ENCODE measurements around the gene TBX3. TPM values are rescaled to one million over a fixed set of nuclear protein-coding genes. Genes with fewer than 3 reads are reported as not detected.

TBX3 gene
- total RNA-seq, 1 donor from 2014 or later = 16.3 TPM

GRCh38 chr12:114682785-114683708 is 928 bp downstream of the TBX3 start:
- Mint-ChIP-seq H3K27me3 (peaks cover 64% of the 10 kb centered on the region), H3K9me3 (ENCODE audit: low read depth) (no peaks in the 10 kb centered on the region), H3K27ac (peak overlapping the region; percentile 95), H3K4me1 (ENCODE audit: low read depth) (peaks cover 48% of the 10 kb centered on the region), H3K4me3 (ENCODE audit: low read depth) (peak overlapping the region; percentile 84), H3K36me3 (ENCODE audit: insufficient read depth) (peaks cover 9% of the 10 kb centered on the region)
- no peak for DNase-seq (ENCODE audit: low spot score, unreplicated experiment)
- TF ChIP-seq CTCF (IDR thresholded peaks at IDR 0.05; ENCODE audit: unreplicated experiment) = no peak

- H3K4me1 Mint-ChIP-seq (ENCODE audit: low read depth) = peaks cover 46% of the 10 kb centered on the region
- peaks cover 68% of the 10 kb centered on the region for H3K27me3 Mint-ChIP-seq
- no peak for DNase-seq (ENCODE audit: low spot score, unreplicated experiment)
- H3K4me3 Mint-ChIP-seq (ENCODE audit: low read depth) = peak overlapping the region; percentile 84
- H3K9me3 Mint-ChIP-seq (ENCODE audit: low read depth) = no peaks in the 10 kb centered on the region
- peaks cover 13% of the 10 kb centered on the region for H3K36me3 Mint-ChIP-seq (ENCODE audit: insufficient read depth)
- TF ChIP-seq CTCF (IDR thresholded peaks at IDR 0.05; ENCODE audit: unreplicated experiment) = no peak
- peak overlapping the region; percentile 95 for H3K27ac Mint-ChIP-seq
Observed at GRCh38 chr12:114682106-114682784, 1.7 kb downstream of the TBX3 start.

GRCh38 chr12:114681116-114681871 is 2.7 kb downstream of the TBX3 start:
- peaks cover 37% of the 10 kb centered on the region for H3K4me1 Mint-ChIP-seq (ENCODE audit: low read depth)
- no peak for DNase-seq (ENCODE audit: low spot score, unreplicated experiment)
- peak overlapping the region; percentile 84 for H3K4me3 Mint-ChIP-seq (ENCODE audit: low read depth)
- peaks cover 66% of the 10 kb centered on the region for H3K27me3 Mint-ChIP-seq
- H3K9me3 Mint-ChIP-seq (ENCODE audit: low read depth) = no peaks in the 10 kb centered on the region
- peaks cover 16% of the 10 kb centered on the region for H3K36me3 Mint-ChIP-seq (ENCODE audit: insufficient read depth)
- H3K27ac Mint-ChIP-seq = peak overlapping the region; percentile 54
- TF ChIP-seq CTCF (IDR thresholded peaks at IDR 0.05; ENCODE audit: unreplicated experiment) = no peak

- no peak for DNase-seq (ENCODE audit: low spot score, unreplicated experiment)
- Mint-ChIP-seq H3K9me3 (ENCODE audit: low read depth) (no peaks in the 10 kb centered on the region), H3K4me3 (ENCODE audit: low read depth) (peak overlapping the region; percentile 84), H3K36me3 (ENCODE audit: insufficient read depth) (peaks cover 20% of the 10 kb centered on the region), H3K27ac (peak overlapping the region; percentile 53), H3K4me1 (ENCODE audit: low read depth) (peaks cover 36% of the 10 kb centered on the region), H3K27me3 (peaks cover 65% of the 10 kb centered on the region)
- no peak for TF ChIP-seq CTCF (IDR thresholded peaks at IDR 0.05; ENCODE audit: unreplicated experiment)
Observed at GRCh38 chr12:114680604-114681069, 3.3 kb downstream of the TBX3 start.

GRCh38 chr12:114679942-114680341 is 4.0 kb downstream of the TBX3 start:
- DNase-seq (ENCODE audit: low spot score, unreplicated experiment) = no peak
- Mint-ChIP-seq H3K4me1 (ENCODE audit: low read depth) (peaks cover 33% of the 10 kb centered on the region), H3K27me3 (peaks cover 64% of the 10 kb centered on the region), H3K36me3 (ENCODE audit: insufficient read depth) (peaks cover 24% of the 10 kb centered on the region), H3K4me3 (ENCODE audit: low read depth) (peak overlapping the region; percentile 84), H3K27ac (no peak overlapping the region), H3K9me3 (ENCODE audit: low read depth) (no peaks in the 10 kb centered on the region)
- TF ChIP-seq CTCF (IDR thresholded peaks at IDR 0.05; ENCODE audit: unreplicated experiment) = no peak
